Stimulated activated CD4-positive, alpha-beta T cell treated with anti-CD3 and anti-CD28 coated beads, Interleukin-12 subunit alpha, Interleukin-12 subunit beta, amount 100 ng/mL, for 4 hours (primary cell): ENCODE results near the gene ITGAD.
"Not testable (repeated sequence)": the region's sequence is repeated elsewhere in the genome, so short reads cannot be mapped to it uniquely, and the experiment has no call there.

Experiments used
- DNase-seq: peaks from one replicate; pipeline ENCODE4 v3.0.0-alpha.2; 2020

Gene ITGAD

DNA sequence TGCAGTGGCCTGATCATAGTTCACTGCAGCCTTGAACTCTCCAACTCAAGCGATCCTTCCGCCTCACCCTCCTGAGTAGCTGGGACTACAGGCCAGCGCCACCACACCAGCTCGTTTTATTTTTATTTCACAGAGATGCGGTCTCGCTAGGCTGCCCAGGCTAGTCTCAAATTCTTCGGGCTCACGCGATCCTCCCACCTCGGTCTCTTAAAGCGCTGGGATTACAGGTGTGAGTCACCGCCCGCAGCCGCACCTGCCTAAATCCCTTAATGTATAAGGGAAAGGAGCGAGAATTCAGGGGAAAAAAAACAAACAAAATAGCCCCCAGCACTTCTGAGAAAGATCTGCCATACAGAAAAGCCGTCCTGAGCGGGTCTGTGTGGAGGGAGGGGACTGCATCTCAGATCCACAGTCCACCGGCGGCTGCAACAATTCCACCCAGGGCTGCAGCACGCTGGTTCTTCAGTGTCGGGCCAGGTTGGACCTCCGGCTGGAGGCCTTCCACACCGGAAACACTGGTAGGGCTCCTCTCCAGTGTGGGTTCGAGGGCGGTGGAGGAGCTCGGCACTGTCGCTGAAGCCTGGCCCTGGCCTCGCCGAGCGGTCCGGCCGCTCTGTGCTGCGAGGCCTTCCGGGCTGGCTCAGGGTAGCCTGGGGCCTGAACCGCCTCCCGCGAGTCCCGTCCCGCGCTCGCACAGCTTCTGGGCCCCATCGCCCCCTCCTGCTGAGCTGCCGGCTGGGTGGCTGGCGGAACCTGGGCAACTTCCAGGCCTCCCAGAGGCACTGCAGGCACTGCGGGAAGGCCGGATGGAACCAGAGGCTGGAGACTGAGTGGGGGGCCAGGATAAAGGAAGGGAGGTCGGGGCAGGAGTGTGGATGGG is 42.4 kb downstream of the ITGAD start:
- DNase-seq = no peak

GRCh38 chr16:31436221-31437045 is 43.3 kb downstream of the ITGAD start:
- DNase-seq = no peak

GRCh38 chr16:31438414-31438813 is 45.3 kb downstream of the ITGAD start:
- no peak for DNase-seq

- DNase-seq = not testable (repeated sequence)
These were observed 45.9 kb downstream of the ITGAD start for GRCh38 chr16:31439023-31439422.

GRCh38 chr16:31439519-31439918 is 46.4 kb downstream of the ITGAD start:
- DNase-seq = no peak

- DNase-seq = no peak
These were observed 47.5 kb downstream of the ITGAD start for GRCh38 chr16:31440516-31441184.

- DNase-seq = no peak
These were observed 48.8 kb downstream of the ITGAD start for GRCh38 chr16:31441956-31442355.

DNA sequence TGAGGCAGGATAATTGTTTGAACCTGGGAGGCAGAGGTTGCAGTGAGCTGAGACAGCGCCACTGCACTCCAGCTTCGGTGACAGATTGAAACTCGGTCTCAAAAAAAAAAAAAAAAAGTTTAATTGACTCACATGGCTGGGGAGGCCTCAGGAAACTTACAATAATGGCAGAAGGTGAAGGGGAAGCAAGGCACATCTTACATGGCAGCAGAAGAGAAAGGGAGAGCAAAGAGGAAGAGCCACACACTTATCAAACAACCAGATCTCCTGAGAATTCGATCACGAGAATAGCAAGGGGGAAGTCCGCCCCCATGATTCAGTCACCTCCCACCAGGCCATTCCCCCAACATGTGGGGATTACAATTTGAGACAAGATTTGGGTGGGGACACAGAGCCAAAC is 52.8 kb downstream of the ITGAD start:
- not testable (repeated sequence) for DNase-seq

DNA sequence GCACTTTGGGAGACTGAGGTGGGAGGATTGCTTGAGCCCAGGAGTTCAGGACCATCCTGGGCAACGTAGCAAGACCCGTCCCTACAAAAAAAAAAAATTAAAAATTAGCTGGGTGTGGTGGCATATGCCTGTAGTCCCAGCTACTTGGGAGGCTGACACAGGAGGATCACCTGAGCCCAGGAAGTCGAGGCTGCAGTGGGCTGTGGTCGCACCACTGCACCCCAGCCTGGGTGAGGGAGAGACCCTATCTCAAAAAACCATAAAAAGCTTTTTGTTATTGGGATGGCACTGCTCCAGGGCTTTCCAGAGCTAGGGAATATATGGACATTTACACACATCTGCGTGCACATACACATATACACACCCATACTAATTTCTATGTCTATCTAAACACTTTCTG is 58.1 kb downstream of the ITGAD start:
- DNase-seq = no peak

GRCh38 chr16:31451681-31452351 is 58.7 kb downstream of the ITGAD start:
- DNase-seq = no peak

- no peak for DNase-seq
These were observed 59.5 kb downstream of the ITGAD start for GRCh38 chr16:31452631-31453106.

- DNase-seq = no peak
These were observed 60.4 kb downstream of the ITGAD start for GRCh38 chr16:31453255-31454204.

GRCh38 chr16:31455601-31456314 is 62.6 kb downstream of the ITGAD start:
- DNase-seq = no peak

GRCh38 chr16:31456988-31457360 is 63.8 kb downstream of the ITGAD start:
- DNase-seq = no peak

GRCh38 chr16:31458073-31458843 is 65.1 kb downstream of the ITGAD start:
- peak; percentile 41 for DNase-seq

- peak; percentile 95 for DNase-seq
These were observed 65.9 kb downstream of the ITGAD start, which contains the start of gene ARMC5 for GRCh38 chr16:31458844-31459686. TSS of gene ARMC5 (plus strand) at chr16:31459501. CDS start at chr16:31459525, 24 bp downstream.

DNA sequence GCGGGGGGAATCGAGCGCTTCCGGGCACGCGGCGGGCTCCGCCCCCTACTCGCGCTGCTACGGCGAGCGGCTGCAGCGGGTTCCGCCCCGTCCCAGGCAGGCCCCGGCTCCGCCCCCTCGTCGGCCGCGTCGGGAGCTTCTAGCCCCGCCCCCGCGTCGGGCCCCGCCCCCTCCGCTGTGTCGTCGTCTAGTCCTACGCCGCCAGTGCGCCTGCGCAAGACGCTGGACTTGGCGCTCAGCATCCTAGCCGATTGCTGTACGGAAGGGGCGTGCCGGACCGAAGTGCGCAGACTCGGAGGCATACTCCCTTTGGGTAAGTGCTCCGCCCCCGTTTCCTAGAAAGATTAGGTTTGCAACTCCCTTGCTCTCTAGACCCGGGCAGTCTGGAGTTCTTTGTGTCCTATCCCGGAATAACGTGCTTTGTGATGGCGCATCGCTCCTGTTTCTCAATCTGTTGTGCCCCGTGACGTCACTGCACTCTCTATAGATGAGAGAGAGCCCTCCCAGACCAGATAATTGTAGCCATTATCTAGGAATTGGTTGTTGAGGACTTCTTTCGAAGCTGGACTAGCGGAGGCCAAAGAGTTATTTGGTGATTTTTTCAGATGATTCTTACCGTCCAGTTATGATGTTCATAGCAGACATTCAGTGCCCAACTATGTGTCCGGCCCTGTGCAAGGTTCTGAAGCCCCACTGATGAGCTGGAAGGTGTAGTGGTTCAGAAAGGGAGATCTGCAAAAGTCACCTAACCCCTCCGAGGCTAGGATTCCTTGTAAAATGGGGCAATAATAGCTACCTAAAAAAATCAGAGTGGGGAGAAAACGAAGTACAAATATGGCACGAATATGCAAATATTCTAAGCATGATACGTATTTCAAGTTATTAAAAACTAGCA is 66.8 kb downstream of the ITGAD start:
- DNase-seq = peak; percentile 100

- no peak for DNase-seq
These were observed 67.5 kb downstream of the ITGAD start for GRCh38 chr16:31460582-31461002.
